ENCODE data around the gene MTX1.

Gene MTX1

DNA sequence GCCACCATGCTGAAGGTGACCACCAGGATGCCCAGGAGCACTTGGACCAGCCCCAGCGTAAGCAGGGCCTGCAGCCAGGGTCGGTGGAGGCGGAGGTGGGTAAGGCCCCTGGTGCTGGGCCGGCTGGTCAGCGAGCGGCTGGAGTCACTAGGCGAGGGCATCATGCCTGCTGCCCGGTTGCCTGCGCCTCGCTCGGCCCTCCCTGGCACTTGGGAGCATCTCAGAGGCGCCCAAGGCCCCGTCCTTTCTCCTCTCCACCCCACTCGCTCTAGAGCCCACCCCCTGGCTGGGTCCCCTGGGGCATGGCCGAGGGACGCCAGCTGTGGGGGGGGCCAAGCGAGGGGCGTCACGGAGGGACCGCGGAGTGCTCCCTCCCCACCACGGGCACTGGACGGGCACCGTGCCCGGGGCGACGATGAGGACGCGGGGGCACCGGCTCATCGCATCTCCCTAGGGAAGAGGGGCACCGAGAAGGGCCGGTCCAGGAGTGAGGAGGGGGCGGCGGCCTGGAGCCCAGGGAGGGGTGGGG, 46.3 kb downstream of the MTX1 start:
- no peaks in the 10 kb centered on the region for H3K9me3 ChIP-seq (ENCODE audit: control insufficient read depth, low read length)
- H3K4me3 ChIP-seq (ENCODE audit: extremely low read depth, insufficient read depth, low read length, poor library complexity, severe bottlenecking), result peak overlapping the region; percentile 65
- peaks cover 50% of the 10 kb centered on the region for H3K36me3 ChIP-seq (ENCODE audit: control insufficient read depth, insufficient read depth, low read length)
- peaks cover 35% of the 10 kb centered on the region for H3K4me1 ChIP-seq (ENCODE audit: control insufficient read depth, insufficient read depth, low read length, poor library complexity, severe bottlenecking)
- 18% methylated on average over 9 to 29 of the region's 35 CpGs for WGBS, 2 experiments (ENCODE audit: insufficient coverage in 2 of 2)
- H3K27ac ChIP-seq (ENCODE audit: low read depth, low read length, severe bottlenecking), result no peak overlapping the region

DNA sequence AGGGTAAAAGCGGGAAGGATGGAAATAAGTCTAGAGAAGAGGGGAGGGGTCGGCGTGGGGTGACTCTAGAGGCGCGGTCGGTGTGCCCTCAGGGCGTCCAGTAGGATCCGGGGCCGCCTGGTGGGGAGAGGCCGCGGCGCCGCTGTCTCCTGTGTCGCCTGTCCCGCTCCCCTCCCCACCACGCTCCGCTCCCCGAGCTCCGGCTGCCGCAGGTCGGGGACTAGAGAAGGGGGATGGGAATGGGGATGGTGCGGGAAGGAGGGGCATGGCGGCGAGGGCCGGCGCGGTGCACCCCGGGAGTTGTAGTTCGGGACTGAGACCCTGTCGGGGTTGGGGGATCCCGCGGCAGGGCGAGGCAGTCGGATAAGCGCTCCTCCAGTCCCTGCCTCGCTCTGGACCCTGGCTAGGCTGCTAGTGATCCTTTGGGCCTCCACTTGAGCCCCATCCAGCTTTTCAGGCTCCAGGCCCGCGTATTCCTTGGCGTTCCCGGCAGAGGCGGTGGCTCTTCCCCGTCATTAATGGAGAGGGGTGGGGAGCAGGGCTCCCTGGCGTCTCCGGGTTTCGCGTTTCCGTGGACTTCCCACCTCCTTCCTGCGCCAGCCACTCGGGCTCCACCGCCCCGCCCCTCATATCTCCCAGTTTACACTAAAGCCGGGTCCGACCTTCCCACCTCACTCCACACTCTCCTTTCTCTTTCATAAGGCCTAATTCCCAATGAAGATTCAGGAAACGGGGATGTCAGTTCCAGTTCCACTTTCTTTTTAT, 46.9 kb downstream of the MTX1 start, which contains the start of gene ENTREP3:
ENTREP3 (minus strand) TSS at position 241 of the 765 bp plus-strand sequence. CDS start 606 bp downstream, outside the sequence.
- WGBS, 2 experiments (ENCODE audit: insufficient coverage in 2 of 2), result 4% methylated on average over 30 to 43 of the region's 54 CpGs
- no peaks in the 10 kb centered on the region for H3K9me3 ChIP-seq (ENCODE audit: control insufficient read depth, low read length)
- H3K36me3 ChIP-seq (ENCODE audit: control insufficient read depth, insufficient read depth, low read length), result peaks cover 49% of the 10 kb centered on the region
- H3K4me1 ChIP-seq (ENCODE audit: control insufficient read depth, insufficient read depth, low read length, poor library complexity, severe bottlenecking), result peaks cover 34% of the 10 kb centered on the region
- H3K4me3 ChIP-seq (ENCODE audit: extremely low read depth, insufficient read depth, low read length, poor library complexity, severe bottlenecking), result peak within 1 kb of the TSS; percentile 65
- no peak within 1 kb of the TSS for H3K27ac ChIP-seq (ENCODE audit: low read depth, low read length, severe bottlenecking)

DNA sequence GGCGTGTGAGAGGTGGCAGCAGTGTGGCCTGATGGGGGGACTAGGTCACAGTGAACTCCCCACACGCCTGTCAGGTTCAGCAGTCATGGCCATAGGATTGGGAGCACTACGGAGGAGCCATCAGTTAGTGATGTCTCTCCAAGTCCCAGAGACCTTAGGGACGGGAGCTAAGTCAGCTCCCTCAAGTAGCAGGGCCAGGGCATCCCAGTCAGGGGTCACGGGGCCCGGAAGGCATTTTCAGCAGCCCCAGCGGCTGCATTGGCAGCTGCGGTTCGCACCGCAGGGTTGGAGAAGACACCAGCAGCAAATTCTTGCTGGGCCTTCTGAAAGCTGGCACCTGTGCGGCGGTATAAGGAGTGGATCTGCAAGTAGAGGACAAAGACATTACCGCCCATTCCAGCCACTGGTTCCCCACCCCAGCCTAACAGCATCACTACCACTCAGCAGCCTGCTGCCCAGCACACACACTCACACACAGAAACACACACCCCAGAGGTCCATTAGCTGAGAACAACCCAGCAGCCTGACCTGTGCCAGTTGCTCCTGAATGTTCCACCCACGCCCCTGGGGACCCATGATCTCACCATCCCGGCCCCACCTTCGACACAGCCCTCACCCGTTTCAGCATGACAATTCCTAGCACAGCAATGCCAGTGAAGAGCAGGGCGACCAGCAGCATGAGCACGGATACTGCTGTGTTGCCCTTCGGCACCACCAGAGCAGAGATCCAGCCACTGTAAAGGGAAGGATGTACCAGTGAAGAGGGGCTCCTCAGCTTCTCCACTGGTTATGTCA, 47.8 kb downstream of the MTX1 start:
- peaks cover 28% of the 10 kb centered on the region for H3K4me1 ChIP-seq (ENCODE audit: control insufficient read depth, insufficient read depth, low read length, poor library complexity, severe bottlenecking)
- H3K9me3 ChIP-seq (ENCODE audit: control insufficient read depth, low read length), result no peaks in the 10 kb centered on the region
- 92 to 96% methylated on average over 19 to 20 of the region's 20 CpGs for WGBS, 2 experiments (ENCODE audit: insufficient coverage in 2 of 2)
- no peak overlapping the region for H3K27ac ChIP-seq (ENCODE audit: low read depth, low read length, severe bottlenecking)
- H3K36me3 ChIP-seq (ENCODE audit: control insufficient read depth, insufficient read depth, low read length), result peaks cover 47% of the 10 kb centered on the region
- H3K4me3 ChIP-seq (ENCODE audit: extremely low read depth, insufficient read depth, low read length, poor library complexity, severe bottlenecking), result peak overlapping the region; percentile 65

DNA sequence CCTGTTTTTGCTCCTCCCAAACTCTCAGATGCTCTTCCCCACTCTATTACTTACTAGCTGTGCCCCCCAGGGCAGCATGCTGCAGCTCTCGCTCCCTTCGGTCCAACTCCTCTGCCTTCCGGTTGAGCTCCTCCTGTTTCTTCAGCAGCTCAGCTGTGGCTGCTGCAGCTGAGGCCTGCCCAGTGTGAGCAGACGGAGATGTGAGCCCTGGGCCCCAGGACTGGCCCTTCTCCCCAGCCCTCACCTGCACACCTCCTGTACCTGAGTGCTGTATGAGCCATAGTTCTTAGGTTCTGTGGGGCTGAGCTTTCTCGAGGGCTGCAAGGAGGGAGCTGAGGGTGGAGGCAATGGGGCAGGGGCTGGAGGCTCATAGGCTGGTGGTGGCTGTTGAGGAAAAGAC, 51.8 kb downstream of the MTX1 start:
- no peaks in the 10 kb centered on the region for H3K9me3 ChIP-seq (ENCODE audit: control insufficient read depth, low read length)
- 90 to 100% methylated on average over 2 to 3 of the region's 5 CpGs for WGBS, 2 experiments (ENCODE audit: insufficient coverage in 2 of 2)
- H3K4me1 ChIP-seq (ENCODE audit: control insufficient read depth, insufficient read depth, low read length, poor library complexity, severe bottlenecking), result peaks cover 15% of the 10 kb centered on the region
- H3K27ac ChIP-seq (ENCODE audit: low read depth, low read length, severe bottlenecking), result no peak overlapping the region
- peak overlapping the region; percentile 1 for H3K4me3 ChIP-seq (ENCODE audit: extremely low read depth, insufficient read depth, low read length, poor library complexity, severe bottlenecking)
- peaks cover 65% of the 10 kb centered on the region for H3K36me3 ChIP-seq (ENCODE audit: control insufficient read depth, insufficient read depth, low read length)

DNA sequence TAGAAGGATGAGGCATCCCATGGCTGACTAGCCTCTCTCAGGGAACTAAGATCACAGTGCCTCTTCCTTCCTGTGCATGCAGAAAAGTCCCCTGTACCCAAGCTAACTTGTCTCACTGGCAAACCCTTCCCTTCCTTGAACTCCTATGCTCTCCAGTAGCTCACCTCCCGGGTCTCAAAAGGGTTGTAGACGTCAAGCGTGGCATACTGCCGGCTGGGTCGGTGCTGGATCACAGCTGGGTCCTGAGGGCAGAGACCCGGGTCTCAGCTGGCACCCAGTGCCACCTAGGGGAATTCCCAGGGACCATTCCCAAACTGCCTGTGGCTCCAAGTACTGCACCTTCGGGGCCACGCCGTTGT, 53.0 kb downstream of the MTX1 start:
- Histone ChIP-seq H3K9me3 (ENCODE audit: control insufficient read depth, low read length) (no peaks in the 10 kb centered on the region), H3K4me3 (ENCODE audit: extremely low read depth, insufficient read depth, low read length, poor library complexity, severe bottlenecking) (peak overlapping the region; percentile 81), H3K4me1 (ENCODE audit: control insufficient read depth, insufficient read depth, low read length, poor library complexity, severe bottlenecking) (peaks cover 9% of the 10 kb centered on the region), H3K36me3 (ENCODE audit: control insufficient read depth, insufficient read depth, low read length) (peaks cover 75% of the 10 kb centered on the region), H3K27ac (ENCODE audit: low read depth, low read length, severe bottlenecking) (peak overlapping the region; percentile 81)
- WGBS, 2 experiments (ENCODE audit: insufficient coverage in 2 of 2), result 1 to 6% methylated on average over 9 of the region's 9 CpGs

DNA sequence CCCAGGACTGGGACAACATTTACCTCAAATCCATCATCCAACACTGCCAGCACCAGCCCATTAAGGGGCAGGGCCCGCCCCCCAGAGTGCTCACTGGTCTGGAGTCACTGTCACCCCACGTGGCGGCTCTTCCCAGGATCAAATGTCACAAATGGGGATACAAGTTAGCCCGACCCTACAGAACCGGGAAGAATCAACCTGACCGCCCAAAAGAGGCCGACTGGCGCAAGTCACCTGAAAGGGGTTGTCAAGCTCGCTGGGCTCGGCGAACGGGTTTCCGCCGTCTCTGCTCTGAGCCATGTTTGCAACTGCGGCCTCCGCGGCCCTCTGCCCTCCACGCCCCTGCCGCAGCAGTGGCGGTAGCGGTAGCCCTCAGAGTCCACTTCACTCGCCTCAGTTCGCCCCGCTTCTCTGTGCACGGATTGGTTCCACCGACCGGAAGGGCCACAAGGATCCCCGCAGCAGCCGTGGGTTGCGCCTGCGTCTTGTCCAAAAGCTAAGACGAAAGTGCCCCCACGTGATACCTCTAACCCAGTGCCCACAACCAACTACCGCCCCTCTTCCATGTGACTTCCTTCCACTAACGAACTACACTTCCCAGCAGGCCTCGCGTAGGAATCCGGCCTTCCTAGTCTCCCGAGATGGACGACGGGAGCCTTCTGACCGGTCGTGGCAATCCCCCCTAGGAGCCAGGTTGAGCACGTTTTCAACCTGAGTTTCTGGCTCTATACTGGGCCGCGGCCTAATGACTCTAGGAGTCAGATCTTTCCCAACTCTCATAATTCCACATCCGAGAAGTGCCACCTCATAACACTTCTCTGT, 53.6 kb downstream of the MTX1 start, which contains the start of gene SCAMP3:
SCAMP3 (minus strand) TSS at position 509 of the 822 bp plus-strand sequence; CDS start at position 300, 209 bp downstream.
- no peaks in the 10 kb centered on the region for H3K9me3 ChIP-seq (ENCODE audit: control insufficient read depth, low read length)
- peak within 1 kb of the TSS; percentile 81 for H3K4me3 ChIP-seq (ENCODE audit: extremely low read depth, insufficient read depth, low read length, poor library complexity, severe bottlenecking)
- WGBS, 2 experiments (ENCODE audit: insufficient coverage in 2 of 2), result 1% methylated on average over 30 to 46 of the region's 47 CpGs
- H3K36me3 ChIP-seq (ENCODE audit: control insufficient read depth, insufficient read depth, low read length), result peaks cover 75% of the 10 kb centered on the region
- H3K4me1 ChIP-seq (ENCODE audit: control insufficient read depth, insufficient read depth, low read length, poor library complexity, severe bottlenecking), result peaks cover 8% of the 10 kb centered on the region
- H3K27ac ChIP-seq (ENCODE audit: low read depth, low read length, severe bottlenecking), result peak within 1 kb of the TSS; percentile 81

DNA sequence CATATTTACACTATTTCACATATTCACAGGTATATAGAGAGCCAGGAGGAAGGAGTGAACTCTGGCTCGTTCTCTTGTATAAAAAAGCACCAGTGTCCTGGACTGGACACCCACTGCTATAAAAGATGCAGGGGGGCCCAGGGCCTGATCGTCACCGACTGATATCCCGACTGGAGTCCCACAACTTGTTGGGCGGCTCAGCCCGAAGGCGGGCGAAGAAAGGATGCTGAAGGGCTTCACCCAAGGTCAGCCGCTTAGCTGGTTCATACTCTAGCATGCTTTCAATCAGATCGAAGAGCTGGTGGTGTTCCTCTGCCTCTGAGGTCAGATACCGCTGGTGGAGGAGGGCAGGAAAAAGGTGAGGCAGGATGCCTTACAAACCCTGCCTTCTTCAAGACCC, 54.6 kb downstream of the MTX1 start:
- Histone ChIP-seq H3K36me3 (ENCODE audit: control insufficient read depth, insufficient read depth, low read length) (peaks cover 79% of the 10 kb centered on the region), H3K4me3 (ENCODE audit: extremely low read depth, insufficient read depth, low read length, poor library complexity, severe bottlenecking) (no peak overlapping the region), H3K9me3 (ENCODE audit: control insufficient read depth, low read length) (no peaks in the 10 kb centered on the region), H3K27ac (ENCODE audit: low read depth, low read length, severe bottlenecking) (no peak overlapping the region), H3K4me1 (ENCODE audit: control insufficient read depth, insufficient read depth, low read length, poor library complexity, severe bottlenecking) (peaks cover 8% of the 10 kb centered on the region)
- 91 to 94% methylated on average over 8 to 10 of the region's 11 CpGs for WGBS, 2 experiments (ENCODE audit: insufficient coverage in 2 of 2)

Data from mesodermal cell (in vitro differentiated cells).